Thyroid gland (tissue), 4 donors: ENCODE results near the gene ARMCX1.

Experiments
- CTCF ChIP-seq, 6 experiments: fragments of 200-600 bp in 3 of 6; fragments of 450-650 bp in 3 of 6; sonication (generic) in 3 of 6; IDR thresholded peaks; one replicate each; pipeline ENCODE4 v1.5.1; 2016 to 2019; ENCODE audit warnings: antibody characterized with exemption in 6 of 6, mild to moderate bottlenecking in 2 of 6, inconsistent platforms in 1 of 6, moderate library complexity in 1 of 6
- POLR2A ChIP-seq, 2 donors: fragments of 450-650 bp; IDR thresholded peaks; one replicate each; pipeline ENCODE4 v1.6.1; 2017; ENCODE audit warnings: antibody characterized with exemption in 2 of 2, mild to moderate bottlenecking in 2 of 2, moderate library complexity in 1 of 2

GRCh38 chrX:101564651-101565050 lies 14.3 kb downstream of the ARMCX1 start:
- no peak for TF ChIP-seq CTCF (IDR thresholded peaks at IDR 0.05)
- TF ChIP-seq POLR2A (IDR thresholded peaks at IDR 0.05): no peak
